Fibroblast of mammary gland (primary cell): ENCODE results near the gene DLG2.
A peak's percentile ranks its signal among the peaks of the same experiment; 100 is the strongest.

Experiments used
- DNase-seq: peaks from one replicate; pipeline ENCODE4 v3.0.0-alpha.2; 2010; ENCODE audit warnings: low read depth
- H3K4me3 ChIP-seq: 2 replicates; pipeline ENCODE4 v1.5.1; 2011; ENCODE audit warnings: low read depth, mild to moderate bottlenecking, low read length, moderate library complexity; ENCODE audit not compliant: control insufficient read depth
- CTCF ChIP-seq: conservative IDR thresholded peaks from 2 replicates; pipeline ENCODE4 v1.5.1; 2011; ENCODE audit warnings: low read depth, low read length, inconsistent platforms; ENCODE audit not compliant: control insufficient read depth, insufficient read depth

The DLG2 gene

DNA sequence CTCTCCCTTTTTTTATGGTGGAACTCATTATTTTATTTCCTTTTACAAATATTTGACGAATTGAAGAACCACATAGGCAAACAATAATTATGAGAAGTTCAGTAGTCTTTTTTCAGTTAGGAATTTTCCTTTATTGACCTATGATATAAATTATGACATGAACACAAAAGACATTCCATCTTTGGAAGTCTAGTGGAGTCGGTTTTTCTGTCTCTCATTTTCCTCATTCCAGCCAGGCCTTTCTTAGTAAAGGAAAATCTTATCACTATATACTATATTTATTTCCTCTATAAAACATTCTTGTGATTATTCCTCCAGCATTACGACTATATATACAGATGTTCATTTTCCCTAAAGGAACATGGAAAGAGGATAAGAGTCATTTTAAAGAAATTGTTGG is 1046.1 kb downstream of the DLG2 start:
- TF ChIP-seq CTCF: no peak
- no peak overlapping the region for H3K4me3 ChIP-seq

DNA sequence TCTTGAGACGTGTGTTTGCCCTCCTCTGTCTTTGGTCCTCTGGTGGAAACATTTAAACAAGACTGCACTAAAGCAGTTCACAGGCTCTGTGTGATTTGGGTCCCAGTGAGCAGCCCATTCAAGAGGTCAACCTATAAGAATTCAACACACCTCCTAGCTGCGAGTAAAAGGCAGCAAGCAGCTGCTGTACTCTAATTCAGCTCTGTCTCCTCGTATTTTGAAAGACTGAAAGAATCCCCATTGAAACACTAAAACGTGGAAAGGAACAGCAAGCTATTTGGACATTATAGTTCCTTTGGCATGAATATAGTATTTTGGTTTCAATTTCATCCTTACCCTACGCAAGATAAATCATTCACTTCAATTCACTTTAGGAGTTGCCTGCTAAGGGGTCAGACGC is 1046.7 kb downstream of the DLG2 start:
- DNase-seq: no peak
- H3K4me3 ChIP-seq: no peak overlapping the region
- TF ChIP-seq CTCF: no peak

More for the DNA sequence above, 1046.1 kb downstream of the DLG2 start:
- no peak for DNase-seq

- no peak overlapping the region for H3K4me3 ChIP-seq
- TF ChIP-seq CTCF: no peak
- DNase-seq: no peak
Measured at GRCh38 chr11:84573868-84574267, 1053.3 kb downstream of the DLG2 start.

GRCh38 chr11:84566671-84567070 is 1060.5 kb downstream of the DLG2 start:
- no peak overlapping the region for H3K4me3 ChIP-seq
- DNase-seq: no peak
- TF ChIP-seq CTCF: no peak

GRCh38 chr11:84564867-84565184 is 1062.3 kb downstream of the DLG2 start:
- no peak overlapping the region for H3K4me3 ChIP-seq
- DNase-seq: no peak
- TF ChIP-seq CTCF: no peak

GRCh38 chr11:84564180-84564866 is 1062.8 kb downstream of the DLG2 start:
- peak; percentile 62 for DNase-seq
- H3K4me3 ChIP-seq: no peak overlapping the region
- peak; percentile 93 for TF ChIP-seq CTCF

GRCh38 chr11:84563356-84563755 is 1063.8 kb downstream of the DLG2 start:
- TF ChIP-seq CTCF: no peak
- no peak for DNase-seq
- H3K4me3 ChIP-seq: no peak overlapping the region
